Activated naive CD8-positive, alpha-beta T cell treated with anti-CD3 and anti-CD28 coated beads for 36 hours (primary cell): ENCODE results near the gene COQ7. TPM values are rescaled to one million over a fixed set of nuclear protein-coding genes. Genes with fewer than 3 reads are reported as not detected.

Source experiments
- DNase-seq: peaks from one replicate; pipeline ENCODE4 v3.0.0; 2021
- H3K27ac Mint-ChIP-seq: one replicate; pipeline ENCODE4 v1.8.0; 2022; ENCODE audit warnings: mild to moderate bottlenecking, moderate library complexity, mixed read lengths
- H3K27me3 Mint-ChIP-seq: one replicate; pipeline ENCODE4 v1.8.0; 2022; ENCODE audit warnings: mild to moderate bottlenecking, mixed read lengths
- H3K36me3 Mint-ChIP-seq: one replicate; pipeline ENCODE4 v1.8.0; 2021; ENCODE audit warnings: mild to moderate bottlenecking, mixed read lengths
- H3K4me1 Mint-ChIP-seq: one replicate; pipeline ENCODE4 v1.8.0; 2021; ENCODE audit warnings: mixed read lengths
- H3K4me3 Mint-ChIP-seq: one replicate; pipeline ENCODE4 v1.8.0; 2022; ENCODE audit warnings: mild to moderate bottlenecking, moderate library complexity, mixed read lengths
- H3K9me3 Mint-ChIP-seq: one replicate; pipeline ENCODE4 v1.8.0; 2022; ENCODE audit warnings: mixed read lengths
- total RNA-seq, 2 experiments: library from RNA; stranded (reverse); gene quantifications; one replicate each; pipeline ENCODE4 v1.2.3, GENCODE V29; 2021

The COQ7 gene
- total RNA-seq, 2 experiments from 2014 or later, result 19.8 to 22.5 TPM

DNA sequence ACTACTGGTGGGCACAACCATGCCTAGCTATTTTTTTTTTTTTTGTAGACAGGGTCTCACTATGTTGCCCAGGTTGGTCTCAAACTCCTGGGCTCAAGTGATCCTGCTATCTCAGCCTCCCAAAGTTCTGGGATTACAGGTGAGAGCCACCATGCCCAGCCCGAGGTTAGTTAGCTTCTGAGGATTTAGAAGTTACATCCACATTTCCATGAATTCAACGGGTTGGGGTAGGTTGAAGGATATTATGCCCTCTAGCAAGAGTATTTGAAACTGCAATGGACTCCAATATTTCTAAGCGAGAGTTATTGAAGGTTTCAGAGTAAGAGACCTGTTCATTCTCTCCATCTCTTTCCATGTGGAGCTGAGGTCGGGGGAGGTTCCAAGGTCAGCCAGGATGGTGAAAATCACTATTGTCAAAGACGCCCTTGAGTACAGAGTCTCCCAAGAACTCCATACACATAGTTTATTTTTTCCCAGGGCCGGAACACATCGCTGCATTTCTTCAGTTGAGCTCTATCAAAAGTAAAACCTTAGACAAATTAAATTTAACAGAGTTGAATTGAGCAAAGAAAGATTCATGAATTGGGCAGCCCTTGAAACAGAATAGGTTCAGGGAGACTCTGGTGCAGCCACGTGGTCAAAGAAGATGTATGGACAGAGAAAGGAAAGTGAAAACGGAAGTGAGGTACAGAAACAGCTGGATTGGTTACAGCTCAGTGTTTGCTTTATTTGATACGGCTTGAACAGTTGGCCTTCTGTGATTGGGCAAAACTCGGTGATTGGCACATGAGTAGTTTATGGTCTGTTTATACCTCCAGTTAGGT lies 27.3 kb downstream of the COQ7 start:
- H3K36me3 Mint-ChIP-seq, result no peaks in the 10 kb centered on the region
- no peak overlapping the region for H3K27ac Mint-ChIP-seq
- H3K4me3 Mint-ChIP-seq, result no peak overlapping the region
- DNase-seq, result no peak
- H3K27me3 Mint-ChIP-seq, result peaks cover 8% of the 10 kb centered on the region
- H3K4me1 Mint-ChIP-seq, result peaks cover 5% of the 10 kb centered on the region
- peaks cover 11% of the 10 kb centered on the region for H3K9me3 Mint-ChIP-seq

DNA sequence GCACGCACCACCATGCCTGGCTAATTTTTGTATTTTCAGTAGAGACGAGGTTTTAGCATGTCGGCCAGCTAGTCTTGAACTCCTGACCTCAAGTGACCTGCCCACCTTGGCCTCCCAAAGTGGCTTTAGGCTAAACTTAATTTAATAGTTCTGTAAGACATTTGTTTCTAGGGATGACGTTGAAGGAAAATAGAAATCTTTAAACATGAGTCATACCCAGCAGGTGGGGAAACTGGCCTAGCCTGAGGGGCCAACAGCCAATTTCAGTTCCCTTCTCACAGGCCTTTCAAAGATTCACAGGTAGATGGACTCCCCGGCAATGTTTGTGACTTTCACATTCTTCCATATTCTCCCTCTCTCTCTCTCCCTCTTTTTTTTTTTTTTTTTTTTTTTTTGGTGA lies 28.2 kb downstream of the COQ7 start:
- Mint-ChIP-seq H3K9me3 (peaks cover 11% of the 10 kb centered on the region), H3K4me3 (no peak overlapping the region), H3K27ac (no peak overlapping the region), H3K4me1 (peaks cover 5% of the 10 kb centered on the region), H3K27me3 (peaks cover 8% of the 10 kb centered on the region), H3K36me3 (no peaks in the 10 kb centered on the region)
- no peak for DNase-seq

DNA sequence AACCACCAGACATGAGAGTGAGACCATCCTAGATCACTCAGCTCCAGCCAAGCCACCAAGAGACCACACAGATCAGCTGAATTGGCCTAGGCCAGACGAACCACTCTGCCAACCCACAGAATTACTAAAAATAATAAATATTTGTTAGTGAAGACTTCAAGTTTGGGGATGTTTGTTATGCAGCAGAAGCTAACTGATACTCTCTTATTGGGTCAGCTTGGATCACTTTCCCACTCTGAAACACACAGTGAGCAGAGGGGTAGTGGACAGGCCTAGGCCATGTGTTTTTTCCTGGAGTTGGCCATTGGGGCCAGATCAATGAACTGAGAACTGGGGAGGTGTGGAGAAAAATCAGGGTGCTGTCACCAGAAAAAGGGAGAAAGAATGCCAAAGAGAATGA lies 30.8 kb downstream of the COQ7 start:
- peaks cover 5% of the 10 kb centered on the region for H3K4me1 Mint-ChIP-seq
- no peak for DNase-seq
- H3K9me3 Mint-ChIP-seq, result peaks cover 5% of the 10 kb centered on the region
- no peak overlapping the region for H3K4me3 Mint-ChIP-seq
- H3K27ac Mint-ChIP-seq, result no peak overlapping the region
- H3K27me3 Mint-ChIP-seq, result peaks cover 8% of the 10 kb centered on the region
- no peaks in the 10 kb centered on the region for H3K36me3 Mint-ChIP-seq

DNA sequence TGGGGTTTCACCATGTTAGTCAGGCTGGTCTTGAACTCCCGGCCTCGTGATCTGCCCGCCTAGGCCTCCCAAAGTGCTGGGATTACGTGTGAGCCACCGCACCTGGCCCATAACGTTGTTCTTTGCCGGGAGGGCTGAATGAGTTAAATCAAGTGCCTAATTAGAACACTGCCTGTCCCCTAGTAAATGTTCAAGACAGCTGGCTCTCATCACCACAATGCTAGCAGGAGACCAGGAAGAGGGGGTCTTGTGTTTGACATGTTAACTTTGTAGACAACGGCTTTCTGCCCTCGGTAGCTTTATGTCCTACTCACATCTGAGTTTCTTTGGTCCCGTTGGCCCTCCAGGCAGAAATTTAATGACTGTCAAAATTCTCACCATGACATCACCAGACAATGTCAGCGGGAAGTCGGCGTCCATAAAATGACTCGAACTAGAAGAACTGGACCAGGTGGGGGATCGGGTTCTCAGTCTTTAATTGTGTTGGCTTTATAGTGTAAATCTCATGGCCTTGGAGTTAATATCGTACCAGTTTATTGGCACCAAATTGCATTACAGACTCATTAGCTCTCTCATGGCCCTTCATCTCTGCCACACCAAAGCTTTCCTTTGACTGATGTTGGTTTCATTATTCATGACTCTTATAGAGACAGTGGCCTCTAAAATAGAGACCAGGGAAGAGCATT lies 34.9 kb downstream of the COQ7 start:
- Mint-ChIP-seq H3K4me3 (no peak overlapping the region), H3K4me1 (no peaks in the 10 kb centered on the region), H3K27me3 (peaks cover 5% of the 10 kb centered on the region), H3K36me3 (no peaks in the 10 kb centered on the region), H3K27ac (no peak overlapping the region), H3K9me3 (peaks cover 5% of the 10 kb centered on the region)
- DNase-seq, result no peak

DNA sequence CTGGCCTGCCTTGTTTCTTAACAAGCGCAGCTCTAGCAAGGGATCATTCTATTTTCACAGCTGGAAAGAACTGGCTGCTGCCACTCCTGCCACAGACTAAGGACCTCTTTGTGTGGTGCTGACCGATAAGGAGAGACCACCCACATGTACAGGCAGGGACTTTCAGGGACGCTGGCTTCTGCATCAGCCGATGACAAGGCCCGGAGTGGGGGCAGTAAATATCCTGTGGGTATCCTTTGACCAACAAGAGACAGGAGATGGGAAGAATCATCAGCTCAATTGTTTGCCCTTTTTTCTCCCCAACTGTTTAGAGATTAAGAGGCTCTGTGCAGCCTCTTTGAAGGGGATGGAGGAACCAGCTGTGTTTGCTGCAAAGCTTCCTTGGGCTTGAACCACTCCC lies 37.2 kb downstream of the COQ7 start:
- Mint-ChIP-seq H3K27ac (no peak overlapping the region), H3K4me3 (no peak overlapping the region), H3K36me3 (no peaks in the 10 kb centered on the region), H3K4me1 (peaks cover 2% of the 10 kb centered on the region), H3K9me3 (no peaks in the 10 kb centered on the region), H3K27me3 (peaks cover 9% of the 10 kb centered on the region)
- DNase-seq, result no peak

DNA sequence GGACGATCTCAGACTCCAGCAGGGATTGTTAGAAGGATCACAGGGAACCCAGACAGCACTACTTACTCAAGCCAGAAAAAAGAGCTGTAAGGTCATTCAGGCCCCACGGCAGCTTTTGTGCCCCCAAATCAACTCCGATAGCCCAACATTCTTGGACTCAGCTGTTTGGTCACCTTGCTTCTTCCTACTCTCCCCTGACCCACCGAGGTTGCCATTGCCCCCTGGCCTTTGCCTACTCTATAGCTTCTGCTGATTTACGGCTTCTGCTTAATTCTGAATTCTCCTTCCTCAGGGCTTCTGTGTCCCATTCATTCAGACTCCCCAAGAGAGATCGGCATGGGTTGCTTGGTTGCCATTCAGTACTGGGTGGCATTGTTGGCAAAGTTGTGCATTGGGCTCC lies 37.7 kb downstream of the COQ7 start:
- H3K9me3 Mint-ChIP-seq, result no peaks in the 10 kb centered on the region
- DNase-seq, result no peak
- H3K36me3 Mint-ChIP-seq, result no peaks in the 10 kb centered on the region
- peaks cover 2% of the 10 kb centered on the region for H3K4me1 Mint-ChIP-seq
- no peak overlapping the region for H3K4me3 Mint-ChIP-seq
- H3K27me3 Mint-ChIP-seq, result peaks cover 9% of the 10 kb centered on the region
- no peak overlapping the region for H3K27ac Mint-ChIP-seq

DNA sequence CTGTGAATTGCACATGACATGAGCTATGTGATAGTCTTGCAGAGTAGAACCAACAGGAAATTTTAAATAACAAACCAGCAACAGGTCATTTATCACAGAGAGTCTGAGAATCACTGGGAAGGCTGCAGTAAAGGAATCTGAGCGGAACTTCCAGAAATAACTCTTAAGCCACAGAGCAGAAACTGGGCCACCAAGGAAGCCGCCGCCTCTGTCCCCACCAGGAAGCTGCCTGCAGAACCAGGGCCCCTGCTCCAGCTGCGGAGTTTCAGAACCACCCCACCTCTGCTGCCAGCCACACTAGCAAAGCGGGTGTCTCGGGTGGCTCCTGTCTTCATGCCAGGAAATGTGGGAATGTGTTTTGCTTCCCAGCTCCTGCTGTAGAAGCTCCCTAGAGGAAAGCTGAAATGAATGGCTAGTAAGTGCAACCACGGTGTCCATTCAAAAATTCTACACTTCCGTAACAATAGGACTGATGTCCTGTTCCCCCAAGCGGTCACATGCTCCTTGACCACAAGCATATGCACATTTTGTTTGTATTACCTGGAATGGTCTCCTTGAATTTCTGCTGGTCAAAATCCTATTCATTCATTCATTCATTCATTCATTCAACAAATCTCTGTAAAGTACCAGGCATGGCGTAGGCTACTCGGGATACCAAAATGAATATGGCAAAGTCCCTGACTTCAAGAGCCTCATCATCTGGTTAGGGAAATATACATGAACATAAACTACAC lies 38.6 kb downstream of the COQ7 start:
- Mint-ChIP-seq H3K4me1 (peaks cover 2% of the 10 kb centered on the region), H3K27ac (no peak overlapping the region), H3K27me3 (peaks cover 11% of the 10 kb centered on the region), H3K4me3 (no peak overlapping the region), H3K9me3 (no peaks in the 10 kb centered on the region), H3K36me3 (no peaks in the 10 kb centered on the region)
- no peak for DNase-seq

DNA sequence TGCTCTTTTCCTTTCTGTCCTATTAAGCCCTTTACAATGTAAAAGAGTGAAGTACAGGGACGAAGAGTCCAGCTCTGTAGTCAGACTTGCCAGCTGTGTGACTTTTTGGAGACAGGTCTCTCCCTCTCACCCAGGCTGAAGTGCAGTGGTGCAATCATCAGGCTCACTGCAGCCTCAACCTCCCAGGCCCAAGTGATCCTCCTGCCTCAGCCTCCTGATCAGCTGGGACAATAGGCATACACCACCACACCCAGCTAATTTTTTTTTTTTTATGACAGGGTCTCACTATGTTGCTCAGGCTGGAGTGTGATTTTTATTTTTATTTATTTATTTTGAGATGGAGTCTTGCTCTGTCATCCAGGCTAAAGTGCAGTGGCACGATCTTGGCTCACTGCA lies 39.2 kb downstream of the COQ7 start:
- Mint-ChIP-seq H3K4me1 (peaks cover 2% of the 10 kb centered on the region), H3K9me3 (no peaks in the 10 kb centered on the region), H3K36me3 (no peaks in the 10 kb centered on the region), H3K27me3 (peaks cover 11% of the 10 kb centered on the region), H3K27ac (no peak overlapping the region), H3K4me3 (no peak overlapping the region)
- DNase-seq, result no peak

DNA sequence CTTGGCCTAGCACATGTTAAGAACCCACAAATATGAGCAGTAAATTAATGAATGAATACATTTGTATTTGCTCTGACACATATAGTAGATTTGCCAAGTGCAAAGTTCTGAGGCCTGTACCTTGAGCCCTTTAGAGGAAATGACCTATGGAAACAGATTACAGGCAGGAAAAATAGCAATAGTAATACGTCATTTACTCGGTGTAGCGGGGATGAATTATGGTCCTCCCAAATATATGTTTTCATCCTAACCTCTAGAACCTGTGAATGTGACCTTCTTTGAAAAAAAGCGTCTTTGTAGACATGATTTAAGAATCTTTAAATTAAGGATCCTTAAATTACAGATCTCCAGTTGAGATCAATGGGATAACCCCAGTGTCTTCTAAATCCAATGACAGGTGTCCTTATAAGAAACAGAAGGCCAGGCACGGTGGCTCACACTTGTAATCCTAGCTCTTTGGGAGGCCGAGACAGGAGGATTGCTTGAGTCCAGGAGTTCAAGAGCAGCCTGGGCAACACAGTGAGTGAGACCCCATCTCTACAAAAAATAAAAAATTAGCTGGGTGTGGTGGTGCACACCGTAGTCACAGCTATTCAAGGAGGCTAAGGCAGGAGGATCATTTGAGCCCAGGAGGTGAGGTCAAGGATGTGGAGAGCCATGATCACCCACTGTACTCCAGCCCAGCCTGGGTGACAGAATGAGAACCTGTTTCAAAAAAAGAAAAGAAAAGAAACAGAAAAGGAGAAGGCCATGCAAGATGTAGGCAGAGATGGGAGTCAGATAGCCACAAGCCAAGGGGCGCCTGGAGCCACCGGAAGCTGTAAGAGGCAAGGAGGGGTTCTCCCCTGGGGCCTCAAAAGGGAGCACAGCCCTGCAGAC lies 41.2 kb downstream of the COQ7 start:
- Mint-ChIP-seq H3K4me3 (no peak overlapping the region), H3K27me3 (peaks cover 29% of the 10 kb centered on the region), H3K27ac (no peak overlapping the region), H3K9me3 (no peaks in the 10 kb centered on the region), H3K36me3 (peaks cover 2% of the 10 kb centered on the region), H3K4me1 (peaks cover 2% of the 10 kb centered on the region)
- no peak for DNase-seq

DNA sequence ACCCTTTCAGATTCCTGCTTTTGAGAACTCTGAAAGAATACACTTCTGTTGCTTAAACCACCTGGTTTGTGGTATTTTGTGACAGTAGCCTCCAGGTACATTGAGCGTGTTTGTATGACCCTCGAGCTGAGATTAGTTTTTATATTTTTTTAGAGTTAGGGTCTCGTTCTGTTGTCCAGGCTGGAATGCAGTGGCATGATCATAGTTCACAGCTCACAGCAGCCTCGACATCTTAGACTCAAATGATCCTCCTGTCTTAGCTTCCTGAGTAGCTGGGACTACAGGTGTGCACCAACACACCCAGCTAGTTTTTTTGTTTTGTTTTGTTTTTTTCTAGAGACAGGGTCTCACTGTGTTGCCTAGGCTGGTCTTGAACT lies 41.9 kb downstream of the COQ7 start:
- H3K4me1 Mint-ChIP-seq, result peaks cover 2% of the 10 kb centered on the region

DNA sequence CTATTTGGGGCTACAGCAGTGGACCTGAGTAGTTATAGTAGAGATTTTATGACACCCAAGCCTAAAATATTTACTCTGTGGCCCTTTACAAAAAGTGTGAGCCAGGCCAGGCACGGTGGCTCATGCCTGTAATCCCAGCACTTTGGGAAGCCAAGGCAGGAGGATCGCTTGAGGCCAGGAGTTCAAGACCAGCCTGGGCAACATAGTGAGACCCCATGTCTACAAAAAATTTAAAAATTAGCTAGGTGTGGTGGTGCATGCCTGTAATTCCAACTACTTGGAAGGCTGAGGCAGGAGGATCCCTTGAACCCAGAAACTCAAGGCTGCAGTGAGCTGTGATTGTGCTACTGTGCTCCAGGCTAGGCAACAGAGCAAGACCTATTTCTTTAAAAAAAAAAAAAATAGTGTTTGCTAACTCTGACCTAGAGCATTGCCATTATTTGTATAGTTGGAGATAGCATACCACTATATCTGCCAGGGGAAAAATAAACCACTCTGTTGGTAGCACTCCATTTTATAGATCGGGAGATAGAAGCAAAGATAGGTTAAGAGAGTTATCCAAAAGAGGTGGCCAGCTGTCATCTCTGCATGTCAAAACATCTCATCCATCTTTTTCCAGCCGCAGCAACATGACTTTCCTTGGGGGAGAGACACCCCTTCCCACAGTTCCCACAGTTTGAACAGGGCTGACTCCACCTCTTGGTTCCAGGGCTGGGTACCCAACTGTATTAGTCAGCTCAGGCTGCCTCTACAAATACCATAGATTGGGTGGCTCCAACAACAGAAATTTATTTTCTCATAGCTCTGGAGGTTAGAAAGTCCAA lies 43.3 kb downstream of the COQ7 start:
- Mint-ChIP-seq H3K27me3 (peaks cover 38% of the 10 kb centered on the region), H3K27ac (no peak overlapping the region)

More for the DNA sequence above, 41.9 kb downstream of the COQ7 start:
- no peak for DNase-seq
- H3K27me3 Mint-ChIP-seq, result peaks cover 33% of the 10 kb centered on the region
- peaks cover 2% of the 10 kb centered on the region for H3K36me3 Mint-ChIP-seq
- H3K4me3 Mint-ChIP-seq, result no peak overlapping the region
- H3K27ac Mint-ChIP-seq, result no peak overlapping the region
- H3K9me3 Mint-ChIP-seq, result no peaks in the 10 kb centered on the region

DNA sequence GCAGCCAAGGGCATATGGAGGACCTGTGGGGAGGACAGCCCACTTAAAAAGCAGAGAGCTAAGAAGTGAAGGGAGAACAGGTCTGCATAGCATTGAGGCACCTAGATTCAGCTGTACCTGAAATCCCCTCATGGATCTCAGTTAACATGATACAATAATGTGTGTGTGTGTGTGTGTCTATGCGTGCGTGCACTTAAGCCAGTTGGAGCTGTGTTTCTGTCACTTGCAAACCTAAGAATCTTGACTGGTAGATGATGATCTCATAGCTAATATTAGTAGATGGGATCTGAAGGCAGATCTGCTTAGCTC lies 44.6 kb downstream of the COQ7 start:
- DNase-seq, result no peak
- H3K4me1 Mint-ChIP-seq, result peaks cover 3% of the 10 kb centered on the region
- H3K36me3 Mint-ChIP-seq, result peaks cover 2% of the 10 kb centered on the region
- no peak overlapping the region for H3K4me3 Mint-ChIP-seq
- H3K9me3 Mint-ChIP-seq, result no peaks in the 10 kb centered on the region
- H3K27me3 Mint-ChIP-seq, result peaks cover 44% of the 10 kb centered on the region
- no peak overlapping the region for H3K27ac Mint-ChIP-seq

More for the DNA sequence above, 43.3 kb downstream of the COQ7 start:
- peaks cover 2% of the 10 kb centered on the region for H3K4me1 Mint-ChIP-seq
- H3K9me3 Mint-ChIP-seq, result no peaks in the 10 kb centered on the region
- DNase-seq, result no peak
- no peak overlapping the region for H3K4me3 Mint-ChIP-seq
- H3K36me3 Mint-ChIP-seq, result peaks cover 2% of the 10 kb centered on the region

DNA sequence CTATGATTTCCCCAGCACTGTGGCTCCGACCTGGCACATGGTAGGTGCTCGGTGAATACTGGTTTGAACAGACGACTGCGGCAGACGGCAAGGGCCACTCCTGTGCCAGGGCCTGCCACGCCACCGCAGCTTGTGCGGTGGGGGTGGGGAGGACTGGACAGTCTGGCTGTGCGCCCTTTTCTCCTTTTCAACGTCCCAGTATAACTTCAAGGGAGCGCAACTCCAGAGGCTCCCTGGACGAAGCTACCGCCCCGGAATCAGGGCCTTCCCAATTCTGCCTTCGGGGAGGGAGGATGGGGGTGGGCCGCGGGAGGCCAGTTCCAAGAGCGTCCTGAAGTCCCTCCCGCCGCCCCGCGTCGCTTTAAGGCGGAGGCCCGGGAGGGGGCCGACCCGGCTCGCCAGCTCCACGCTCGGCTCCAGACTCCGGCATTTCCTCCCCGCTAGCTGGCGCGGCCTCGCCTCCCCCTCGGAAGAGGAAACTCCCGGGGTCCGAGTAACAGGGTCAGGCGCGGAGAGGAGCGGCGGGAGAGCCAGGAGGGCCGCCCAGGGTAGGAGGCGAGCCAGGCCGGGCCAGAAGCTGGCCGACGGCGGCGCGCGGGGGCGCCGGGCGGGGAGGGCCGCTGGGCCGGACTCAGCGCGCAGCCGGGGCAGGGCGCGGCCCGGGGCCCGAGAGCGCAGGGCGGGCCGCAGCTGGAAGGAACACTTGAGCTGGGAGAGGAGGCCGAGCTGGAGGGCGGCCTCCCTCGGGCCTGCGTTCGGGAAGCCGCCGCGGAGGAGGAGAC lies 46.4 kb downstream of the COQ7 start, which contains the start of gene ITPRIPL2:
ITPRIPL2 (plus strand) TSS at position 388 of the 782 bp plus-strand sequence. CDS start 498 bp downstream, outside the sequence.
- no peak for DNase-seq

More for the DNA sequence above, 46.4 kb downstream of the COQ7 start, which contains the start of gene ITPRIPL2:
- H3K27me3 Mint-ChIP-seq, result peaks cover 41% of the 10 kb centered on the region
- H3K4me3 Mint-ChIP-seq, result peak within 1 kb of the TSS; percentile 25
- H3K27ac Mint-ChIP-seq, result no peak within 1 kb of the TSS
- no peaks in the 10 kb centered on the region for H3K9me3 Mint-ChIP-seq
- H3K36me3 Mint-ChIP-seq, result peaks cover 2% of the 10 kb centered on the region
- H3K4me1 Mint-ChIP-seq, result peaks cover 7% of the 10 kb centered on the region
